M059J (cell line): ENCODE measurements around the gene RPL32. TPM values are rescaled to one million over a fixed set of nuclear protein-coding genes. Genes with fewer than 3 reads are reported as not detected.

Source experiments
- total RNA-seq: library from RNA; depleted of rRNA; stranded (reverse); fragments of >200 nt; shearing (Covaris generic); gene quantifications from 2 replicates; pipeline ENCODE4 v1.2.3, GENCODE V29; 2014; rRNA removed

Gene RPL32
- total RNA-seq, 1 experiment from 2014 or later: 706 TPM

Other genes with a start within 250 kb of the RPL32 start
- 78.0 and 106 TPM in 2 replicates for gene RAF1, start 177.4 kb downstream of the RPL32 start, total RNA-seq
- gene TMEM40, start 82.3 kb downstream of the RPL32 start, total RNA-seq: 0.74 and 1.3 TPM in 2 replicates
- gene CAND2, start 44.9 kb downstream of the RPL32 start, total RNA-seq: 1.5 and 4.0 TPM in 2 replicates
- gene IQSEC1, start 231.9 kb upstream of the RPL32 start, total RNA-seq: 3.0 and 7.4 TPM in 2 replicates